Vagina (tissue), 2 donors: ENCODE results near the gene ABTB1. TPM values are rescaled to one million over a fixed set of nuclear protein-coding genes. Genes with fewer than 3 reads are reported as not detected.

Source experiments
- DNase-seq, 2 donors: peaks; one replicate each; pipeline ENCODE4 v3.0.0-alpha.2; 2017; ENCODE audit errors: extremely low spot score in 2 of 2
- H3K27ac ChIP-seq: fragments of 200-600 bp; sonication (generic); one replicate; pipeline ENCODE4 v1.5.1; 2019
- H3K27me3 ChIP-seq: fragments of 200-600 bp; sonication (generic); one replicate; pipeline ENCODE4 v1.5.1; 2019
- H3K36me3 ChIP-seq, 2 donors: fragments of 200-600 bp; sonication (generic); one replicate each; pipeline ENCODE4 v1.5.1; 2017 to 2019
- H3K4me1 ChIP-seq: fragments of 200-600 bp; sonication (generic); one replicate; pipeline ENCODE4 v1.5.1; 2019
- H3K4me3 ChIP-seq, 2 donors: fragments of 200-600 bp; sonication (generic); 1 replicate in 1 of 2; 2 replicates in 1 of 2; pipeline ENCODE4 v1.5.1; 2016 to 2019
- H3K9me3 ChIP-seq: fragments of 200-600 bp; sonication (generic); one replicate; pipeline ENCODE4 v1.5.1; 2019
- POLR2A ChIP-seq, 2 donors: fragments of 450-650 bp; IDR thresholded peaks; one replicate each; pipeline ENCODE4 v1.6.1; 2017; ENCODE audit warnings: antibody characterized with exemption in 2 of 2, mild to moderate bottlenecking in 2 of 2, moderate library complexity in 2 of 2
- POLR2AphosphoS5 ChIP-seq, 2 donors: sonication (generic); formaldehyde crosslinking; IDR thresholded peaks; one replicate each; pipeline ENCODE4 v1.9.0; 2017; ENCODE audit warnings: antibody characterized with exemption in 2 of 2, mild to moderate bottlenecking in 2 of 2, low read depth in 1 of 2; ENCODE audit not compliant: insufficient read depth in 1 of 2
- intact Hi-C: fragments of 100-400 bp; cut with DNase I; formaldehyde crosslinking; loops from one replicate; pipeline ENCODE4 v1.15.1; 2023
- total RNA-seq: library from RNA; depleted of rRNA; stranded (reverse); fragments of >200 nt; gene quantifications from one replicate; pipeline ENCODE4 v1.2.3, GENCODE V29; 2016
- TF ChIP-seq, protein P1 (sequence below), 3 experiments: fragments of 450-650 bp in 2 of 3; fragments of 200-600 bp in 1 of 3; sonication (generic) in 1 of 3; IDR thresholded peaks; one replicate each; pipeline ENCODE4 v1.5.1; 2017 to 2019; ENCODE audit warnings: antibody characterized with exemption in 3 of 3, mild to moderate bottlenecking in 2 of 3, moderate library complexity in 2 of 3

The ABTB1 gene
- total RNA-seq, 1 donor from 2014 or later = 59.7 TPM

DNA sequence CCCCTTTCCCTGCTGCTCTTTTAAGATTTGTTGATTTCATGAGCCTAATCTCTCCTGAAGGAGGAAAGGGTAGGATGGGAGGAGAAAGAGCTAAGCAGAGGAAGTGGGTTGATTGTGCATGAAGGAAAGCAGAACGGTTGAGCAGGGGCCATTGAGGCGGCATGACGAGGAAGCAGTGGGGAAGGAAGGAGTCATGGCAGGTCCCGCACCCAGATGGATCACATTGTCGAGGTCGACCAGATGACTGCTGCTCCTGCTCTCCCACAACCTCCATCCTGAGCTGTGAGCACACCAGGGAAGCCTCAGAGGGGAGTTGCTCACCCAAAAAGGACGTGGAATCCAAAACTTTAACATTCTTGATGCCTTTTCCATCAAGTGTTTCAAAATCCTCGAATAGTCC lies 42.8 kb downstream of the ABTB1 start:
- Histone ChIP-seq H3K4me1 (peaks cover 13% of the 10 kb centered on the region), H3K36me3 (peaks cover 0 to 2% of the 10 kb centered on the region in 2 donors), H3K4me3 (no peak overlapping the region)

DNA sequence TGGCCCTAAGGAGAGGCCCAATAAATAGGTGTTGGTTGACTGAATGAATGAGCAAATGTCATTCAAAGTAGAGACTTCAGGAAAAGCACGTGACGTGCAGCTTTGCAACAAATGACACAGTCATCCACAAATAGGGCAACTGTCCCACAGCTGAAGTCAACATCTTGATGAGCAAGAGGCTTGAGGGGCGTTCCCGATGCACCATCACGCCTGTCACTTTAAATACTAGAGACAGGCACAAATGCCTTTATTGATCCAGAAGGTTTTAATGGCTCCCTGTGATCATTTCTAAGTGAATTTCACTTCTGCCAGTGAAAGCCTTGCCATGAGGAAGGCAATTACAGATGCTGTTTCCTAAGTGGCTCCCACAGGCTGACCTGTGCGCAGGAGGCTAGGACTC lies 43.6 kb downstream of the ABTB1 start:
- H3K36me3 ChIP-seq = peaks cover 0 to 2% of the 10 kb centered on the region in 2 donors

More for the DNA sequence above, 42.8 kb downstream of the ABTB1 start:
- no peak overlapping the region for H3K27ac ChIP-seq
- H3K9me3 ChIP-seq = no peaks in the 10 kb centered on the region
- intact Hi-C loops = loop anchor here (5.0 kb wide), 1 partner anchor 998 kb away; no protein-coding TSS in a partner anchor
- no peaks in the 10 kb centered on the region for H3K27me3 ChIP-seq
- TF ChIP-seq, protein P1, sequence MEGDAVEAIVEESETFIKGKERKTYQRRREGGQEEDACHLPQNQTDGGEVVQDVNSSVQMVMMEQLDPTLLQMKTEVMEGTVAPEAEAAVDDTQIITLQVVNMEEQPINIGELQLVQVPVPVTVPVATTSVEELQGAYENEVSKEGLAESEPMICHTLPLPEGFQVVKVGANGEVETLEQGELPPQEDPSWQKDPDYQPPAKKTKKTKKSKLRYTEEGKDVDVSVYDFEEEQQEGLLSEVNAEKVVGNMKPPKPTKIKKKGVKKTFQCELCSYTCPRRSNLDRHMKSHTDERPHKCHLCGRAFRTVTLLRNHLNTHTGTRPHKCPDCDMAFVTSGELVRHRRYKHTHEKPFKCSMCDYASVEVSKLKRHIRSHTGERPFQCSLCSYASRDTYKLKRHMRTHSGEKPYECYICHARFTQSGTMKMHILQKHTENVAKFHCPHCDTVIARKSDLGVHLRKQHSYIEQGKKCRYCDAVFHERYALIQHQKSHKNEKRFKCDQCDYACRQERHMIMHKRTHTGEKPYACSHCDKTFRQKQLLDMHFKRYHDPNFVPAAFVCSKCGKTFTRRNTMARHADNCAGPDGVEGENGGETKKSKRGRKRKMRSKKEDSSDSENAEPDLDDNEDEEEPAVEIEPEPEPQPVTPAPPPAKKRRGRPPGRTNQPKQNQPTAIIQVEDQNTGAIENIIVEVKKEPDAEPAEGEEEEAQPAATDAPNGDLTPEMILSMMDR (IDR thresholded peaks at IDR 0.05) = no peak
- TF ChIP-seq POLR2A (IDR thresholded peaks at IDR 0.05) (no peak), POLR2AphosphoS5 (IDR thresholded peaks at IDR 0.05; ENCODE audit: insufficient read depth in 1 of 2, low read depth in 1 of 2) (no peak)
- DNase-seq = no peak

DNA sequence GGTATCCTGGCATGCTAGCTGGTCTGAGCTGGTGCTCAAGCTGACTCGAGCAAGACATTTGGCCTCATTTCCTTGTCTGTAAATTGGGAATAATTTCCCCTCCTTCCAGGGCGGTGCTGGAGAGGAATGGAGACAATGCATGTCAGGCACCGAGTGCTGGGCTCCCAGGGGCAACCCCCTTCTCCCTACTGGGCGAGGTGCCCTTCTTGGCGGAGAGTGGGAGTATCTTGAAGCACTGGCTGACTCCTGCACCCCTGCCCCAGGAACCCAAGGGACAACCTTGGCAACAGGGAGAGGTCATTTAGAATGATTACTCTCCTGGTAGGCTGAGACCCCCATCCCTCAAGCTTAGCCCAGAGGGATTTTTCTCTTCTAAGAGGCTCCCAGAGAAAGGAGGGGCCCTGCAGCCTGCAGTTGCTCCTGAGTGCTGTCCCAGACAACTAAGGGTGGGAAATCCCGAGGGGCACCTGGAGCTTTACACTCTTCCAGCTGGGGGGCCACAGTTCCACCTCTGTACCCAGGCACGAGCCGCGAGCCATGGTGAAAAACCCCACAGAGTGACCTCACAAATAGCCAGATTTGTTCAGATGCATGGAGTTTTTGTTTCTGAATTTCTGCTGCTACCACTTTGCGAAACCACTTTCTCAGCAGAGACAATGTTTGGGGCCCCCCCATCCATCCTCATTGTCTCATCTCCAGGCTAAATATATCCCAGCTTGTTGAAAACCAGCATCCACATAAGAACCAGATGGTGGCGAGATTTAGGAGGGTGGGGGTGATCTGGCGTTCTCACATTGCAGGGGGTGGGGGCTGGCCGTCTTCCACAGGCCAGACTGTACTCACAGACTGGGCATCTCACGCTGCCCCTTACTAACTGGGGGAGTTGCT lies 44.8 kb downstream of the ABTB1 start:
- no peak for DNase-seq
- Histone ChIP-seq H3K27ac (no peak overlapping the region), H3K4me3 (no peak overlapping the region), H3K27me3 (no peaks in the 10 kb centered on the region), H3K4me1 (peaks cover under 1% of the 10 kb centered on the region), H3K9me3 (no peaks in the 10 kb centered on the region), H3K36me3 (peaks cover 0 to 2% of the 10 kb centered on the region in 2 donors)
- TF ChIP-seq, protein P1 (IDR thresholded peaks at IDR 0.05) = no peak
- TF ChIP-seq POLR2AphosphoS5 (IDR thresholded peaks at IDR 0.05; ENCODE audit: insufficient read depth in 1 of 2, low read depth in 1 of 2) (no peak), POLR2A (IDR thresholded peaks at IDR 0.05) (no peak)
- intact Hi-C loops = loop anchor here (5.0 kb wide), 1 partner anchor 1000 kb away; no protein-coding TSS in a partner anchor

More for the DNA sequence above, 43.6 kb downstream of the ABTB1 start:
- Histone ChIP-seq H3K27me3 (no peaks in the 10 kb centered on the region), H3K4me3 (no peak overlapping the region), H3K9me3 (no peaks in the 10 kb centered on the region), H3K27ac (no peak overlapping the region), H3K4me1 (peaks cover 7% of the 10 kb centered on the region)
- TF ChIP-seq POLR2AphosphoS5 (IDR thresholded peaks at IDR 0.05; ENCODE audit: insufficient read depth in 1 of 2, low read depth in 1 of 2) (no peak), POLR2A (IDR thresholded peaks at IDR 0.05) (no peak)
- TF ChIP-seq, protein P1 (IDR thresholded peaks at IDR 0.05) = no peak
- intact Hi-C loops = loop anchor here (5.0 kb wide), 1 partner anchor 999 kb away; no protein-coding TSS in a partner anchor
- no peak for DNase-seq

DNA sequence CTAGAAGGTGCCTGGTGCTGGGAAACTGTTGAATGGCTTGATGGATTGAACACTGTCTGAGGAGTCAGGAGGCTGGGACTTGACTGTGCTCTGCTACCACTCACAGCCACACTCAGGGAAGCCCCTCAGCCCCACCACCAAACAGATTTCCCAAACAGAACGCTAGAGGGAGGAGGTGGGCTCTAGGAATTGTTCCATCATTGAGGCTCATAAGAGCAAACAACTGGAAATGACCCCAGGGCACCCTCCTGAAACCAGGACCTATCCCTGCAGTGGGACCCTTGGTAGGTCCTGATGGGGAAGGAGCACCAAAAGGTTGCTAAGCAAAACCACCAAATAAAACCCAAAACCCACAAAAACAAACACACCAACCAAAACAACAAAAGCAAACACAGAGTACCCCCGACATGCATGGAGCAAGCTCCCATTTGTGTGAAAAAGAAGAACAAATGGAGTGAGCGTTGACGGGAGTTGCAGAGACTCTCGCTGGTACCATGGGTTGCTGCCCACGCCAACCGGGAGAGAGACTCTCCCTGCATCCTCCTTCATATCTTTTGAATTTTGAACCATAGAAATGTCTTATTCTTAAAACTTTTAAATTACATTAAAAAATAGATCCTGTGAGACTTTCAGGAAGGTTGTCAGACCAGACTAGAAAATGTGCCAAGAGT lies 45.6 kb downstream of the ABTB1 start:
- Histone ChIP-seq H3K9me3 (no peaks in the 10 kb centered on the region), H3K27me3 (no peaks in the 10 kb centered on the region), H3K27ac (no peak overlapping the region), H3K4me1 (no peaks in the 10 kb centered on the region), H3K36me3 (peaks cover 0 to 2% of the 10 kb centered on the region in 2 donors), H3K4me3 (no peak overlapping the region)
- intact Hi-C loops = loop anchor here (5.0 kb wide), 1 partner anchor 1001 kb away; no protein-coding TSS in a partner anchor
- TF ChIP-seq, protein P1 (IDR thresholded peaks at IDR 0.05) = no peak
- TF ChIP-seq POLR2A (IDR thresholded peaks at IDR 0.05) (no peak), POLR2AphosphoS5 (IDR thresholded peaks at IDR 0.05; ENCODE audit: insufficient read depth in 1 of 2, low read depth in 1 of 2) (no peak)
- no peak for DNase-seq
